Left ventricle myocardium inferior (tissue), 1 donor: ENCODE data around the gene CPD. TPM values are rescaled to one million over a fixed set of nuclear protein-coding genes. Genes with fewer than 3 reads are reported as not detected.

Experiments
- DNase-seq: peaks from one replicate; pipeline ENCODE4 v3.0.0-alpha.2; 2020
- H3K27ac ChIP-seq: fragments of 200-600 bp; replicated peaks from 2 replicates; pipeline ENCODE4 v1.8.0; 2021
- H3K27me3 ChIP-seq: fragments of 200-600 bp; 2 replicates; pipeline ENCODE4 v1.8.0; 2021; ENCODE audit warnings: low read depth
- H3K36me3 ChIP-seq: fragments of 200-600 bp; 2 replicates; pipeline ENCODE4 v1.8.0; 2021
- H3K4me1 ChIP-seq: fragments of 200-600 bp; 2 replicates; pipeline ENCODE4 v1.8.0; 2021
- H3K4me3 ChIP-seq: fragments of 200-600 bp; 2 replicates; pipeline ENCODE4 v1.8.0; 2021; ENCODE audit warnings: mild to moderate bottlenecking, moderate library complexity
- H3K9me3 ChIP-seq: fragments of 200-600 bp; replicated peaks from 2 replicates; pipeline ENCODE4 v1.8.0; 2021
- CTCF ChIP-seq: fragments of 200-600 bp; IDR thresholded peaks from 2 replicates; pipeline ENCODE4 v1.8.0; 2021; ENCODE audit warnings: antibody characterized with exemption, mild to moderate bottlenecking, borderline replicate concordance
- intact Hi-C: fragments of 100-400 bp; cut with micrococcal nuclease; formaldehyde crosslinking; loops from one replicate; pipeline ENCODE4 v1.11.0; 2022
- total RNA-seq: library from RNA; stranded (reverse); fragmentation: NEBNext Ultra II Directional; extraction: Animal tissue kit (Norgen Biotek cat#: 25700); gene quantifications from one replicate; pipeline ENCODE4 v1.2.1, GENCODE V29; 2021
- donor health status: DM: no; HTN: yes; CAD: no; lungs with severe emphysema.

Gene CPD
- total RNA-seq, 1 donor from 2014 or later, result 19.3 TPM

GRCh38 chr17:30393491-30393890 lies 14.8 kb downstream of the CPD start:
- H3K4me3 ChIP-seq, result no peak overlapping the region
- intact Hi-C loops, result no loop called here
- H3K9me3 ChIP-seq, result no peaks in the 10 kb centered on the region
- peaks cover 12% of the 10 kb centered on the region for H3K4me1 ChIP-seq
- no peaks in the 10 kb centered on the region for H3K27me3 ChIP-seq
- no peak for DNase-seq
- H3K36me3 ChIP-seq, result peaks cover 19% of the 10 kb centered on the region
- H3K27ac ChIP-seq, result no peak overlapping the region
- TF ChIP-seq CTCF, result no peak

- no peak overlapping the region for H3K27ac ChIP-seq
- no peak for DNase-seq
- H3K27me3 ChIP-seq, result no peaks in the 10 kb centered on the region
- H3K4me1 ChIP-seq, result peaks cover 12% of the 10 kb centered on the region
- H3K9me3 ChIP-seq, result no peaks in the 10 kb centered on the region
- intact Hi-C loops, result no loop called here
- peaks cover 19% of the 10 kb centered on the region for H3K36me3 ChIP-seq
- H3K4me3 ChIP-seq, result no peak overlapping the region
- no peak for TF ChIP-seq CTCF
Observed at GRCh38 chr17:30393911-30394867, 15.5 kb downstream of the CPD start.

GRCh38 chr17:30395398-30396022 lies 16.8 kb downstream of the CPD start:
- H3K36me3 ChIP-seq, result peaks cover 10% of the 10 kb centered on the region
- no peak for TF ChIP-seq CTCF
- H3K4me1 ChIP-seq, result peaks cover 12% of the 10 kb centered on the region
- no peak overlapping the region for H3K4me3 ChIP-seq
- no peaks in the 10 kb centered on the region for H3K9me3 ChIP-seq
- intact Hi-C loops, result no loop called here
- H3K27me3 ChIP-seq, result no peaks in the 10 kb centered on the region
- no peak overlapping the region for H3K27ac ChIP-seq
- no peak for DNase-seq

GRCh38 chr17:30396129-30396528 lies 17.4 kb downstream of the CPD start:
- Histone ChIP-seq H3K4me3 (no peak overlapping the region), H3K36me3 (peaks cover 7% of the 10 kb centered on the region), H3K9me3 (no peaks in the 10 kb centered on the region), H3K27ac (no peak overlapping the region), H3K27me3 (no peaks in the 10 kb centered on the region), H3K4me1 (peaks cover 12% of the 10 kb centered on the region)
- intact Hi-C loops, result no loop called here
- TF ChIP-seq CTCF, result no peak
- DNase-seq, result no peak

- H3K9me3 ChIP-seq, result no peaks in the 10 kb centered on the region
- H3K4me3 ChIP-seq, result no peak overlapping the region
- H3K27ac ChIP-seq, result no peak overlapping the region
- intact Hi-C loops, result no loop called here
- TF ChIP-seq CTCF, result no peak
- H3K27me3 ChIP-seq, result no peaks in the 10 kb centered on the region
- DNase-seq, result no peak
- H3K4me1 ChIP-seq, result peaks cover 12% of the 10 kb centered on the region
- H3K36me3 ChIP-seq, result peaks cover 3% of the 10 kb centered on the region
Observed at GRCh38 chr17:30396612-30397011, 17.9 kb downstream of the CPD start.
